GM12874 (cell line): Measurements from ENCODE around the gene CLSTN2.

Source experiments
- CTCF ChIP-seq: IDR thresholded peaks from 2 replicates; pipeline ENCODE4 v1.5.1; 2011; ENCODE audit warnings: low read depth, mild to moderate bottlenecking, control low read depth, low read length, moderate library complexity; ENCODE audit not compliant: insufficient read depth

The CLSTN2 gene

GRCh38 chr3:140157161-140157560, 222.2 kb downstream of the CLSTN2 start:
- TF ChIP-seq CTCF, result no peak

- TF ChIP-seq CTCF, result no peak
Observed at GRCh38 chr3:140159646-140160045, 224.7 kb downstream of the CLSTN2 start.

- no peak for TF ChIP-seq CTCF
Observed at GRCh38 chr3:140160553-140160952, 225.6 kb downstream of the CLSTN2 start.

- TF ChIP-seq CTCF, result no peak
Observed at GRCh38 chr3:140162551-140162950, 227.6 kb downstream of the CLSTN2 start.

GRCh38 chr3:140163159-140163763, 228.3 kb downstream of the CLSTN2 start:
- no peak for TF ChIP-seq CTCF

GRCh38 chr3:140164156-140164555, 229.2 kb downstream of the CLSTN2 start:
- TF ChIP-seq CTCF, result no peak

- no peak for TF ChIP-seq CTCF
Observed at GRCh38 chr3:140164922-140165590, 230.1 kb downstream of the CLSTN2 start.
